ENCODE data around the gene ARID1A.

The ARID1A gene

DNA sequence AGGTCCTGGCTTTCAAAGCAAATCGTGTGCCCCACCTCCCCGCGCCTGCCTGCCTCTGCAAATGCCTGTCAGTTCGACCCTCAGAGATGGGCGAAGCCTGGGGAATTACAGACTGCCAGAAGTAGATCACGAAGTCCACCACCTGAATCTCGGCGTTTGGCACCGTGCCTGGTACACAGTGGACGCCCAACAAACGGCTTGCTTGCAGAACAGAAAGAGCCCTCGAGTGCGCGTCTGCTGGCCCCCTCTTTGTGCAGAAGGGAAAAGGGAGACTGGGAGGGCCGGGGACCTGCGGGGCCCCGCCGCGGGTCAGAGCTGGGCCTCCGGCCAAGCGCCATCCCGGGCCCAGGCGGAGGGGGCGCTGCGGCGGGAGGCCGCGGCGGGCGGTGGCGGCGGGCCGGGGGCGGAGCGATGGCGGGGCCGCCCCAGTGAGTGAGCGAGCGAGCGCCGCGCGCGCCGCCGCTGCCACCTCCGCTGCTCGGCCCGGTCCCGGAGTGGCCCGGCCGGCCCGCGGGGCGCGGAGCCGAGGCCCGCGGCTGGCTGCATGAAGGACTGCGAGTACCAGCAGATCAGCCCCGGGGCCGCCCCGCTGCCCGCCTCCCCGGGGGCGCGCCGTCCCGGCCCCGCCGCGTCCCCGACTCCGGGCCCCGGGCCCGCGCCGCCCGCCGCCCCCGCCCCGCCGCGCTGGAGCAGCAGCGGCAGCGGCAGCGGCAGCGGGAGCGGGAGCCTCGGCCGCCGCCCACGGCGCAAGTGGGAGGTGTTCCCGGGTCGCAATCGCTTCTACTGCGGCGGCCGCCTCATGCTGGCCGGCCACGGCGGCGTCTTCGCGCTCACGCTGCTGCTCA is 130.7 kb downstream of the ARID1A start, which contains the start of gene ZDHHC18:
ZDHHC18 (plus strand) TSS at position 428 of the 845 bp plus-strand sequence; CDS start at position 545, 117 bp downstream.
- DNase-seq (ENCODE audit: low spot score) (peak; percentile 23), FAIRE-seq (no peak)

- DNase-seq (ENCODE audit: low spot score) (no peak), FAIRE-seq (no peak)
Measured at GRCh38 chr1:26827106-26827604, 131.3 kb downstream of the ARID1A start.

DNA sequence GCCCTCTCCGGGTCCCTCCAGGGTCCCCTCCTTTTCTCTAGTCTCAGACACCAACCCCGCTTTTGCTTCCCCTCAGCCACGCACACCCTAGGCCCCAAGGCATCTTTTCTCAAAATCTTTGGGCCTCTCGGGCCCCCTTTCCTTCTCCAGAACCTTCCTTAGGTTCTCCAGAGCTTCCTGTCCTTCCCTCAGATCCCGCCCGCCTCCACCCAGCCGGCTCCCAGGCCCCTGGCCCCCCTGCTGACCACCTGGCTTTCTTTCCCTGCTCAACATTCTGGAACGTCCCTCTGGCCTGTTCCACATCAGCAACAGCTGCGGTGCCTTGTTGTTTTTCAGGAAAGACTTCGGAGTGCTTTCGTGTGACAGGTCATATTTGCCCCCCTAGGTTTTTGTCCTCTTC is 131.8 kb downstream of the ARID1A start:
- no peak for FAIRE-seq
- no peak for DNase-seq (ENCODE audit: low spot score)

GRCh38 chr1:26828411-26828991 is 132.7 kb downstream of the ARID1A start:
- no peak for FAIRE-seq

DNA sequence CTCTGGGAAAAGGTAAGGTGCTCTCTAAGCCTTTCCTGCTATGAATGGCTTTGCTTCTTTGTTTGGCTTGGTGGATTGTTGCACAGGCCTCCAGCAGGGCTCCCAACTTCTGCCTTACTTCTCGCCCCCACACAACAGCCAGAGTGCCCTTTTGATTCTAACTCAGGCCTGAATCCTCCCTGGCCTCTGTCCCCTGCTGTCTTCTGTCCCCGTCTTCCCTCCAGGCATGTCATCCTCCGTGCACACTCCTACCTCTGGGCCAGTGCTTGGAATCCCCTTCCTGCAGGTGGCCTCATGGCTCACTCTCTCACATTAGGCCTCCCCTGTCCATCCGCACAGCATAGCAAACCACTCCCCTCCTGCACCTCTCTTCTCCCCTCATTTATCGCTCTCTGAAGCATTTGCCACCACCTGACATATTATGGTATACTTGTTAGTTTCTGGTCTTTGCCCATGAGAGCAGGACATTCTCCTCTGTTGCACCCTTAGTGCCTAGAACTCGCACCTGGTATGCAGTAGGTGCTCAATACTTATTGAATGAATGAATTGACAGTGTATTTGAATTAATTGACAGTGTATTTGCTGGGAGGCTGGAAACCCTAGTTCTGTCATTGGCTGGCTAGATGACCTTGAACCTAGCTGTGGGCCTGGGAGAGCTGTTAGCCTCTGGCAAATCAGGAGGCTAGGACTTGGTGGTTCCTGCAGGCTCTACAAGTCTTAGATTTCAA is 133.5 kb downstream of the ARID1A start:
- DNase-seq (ENCODE audit: low spot score) (no peak), FAIRE-seq (no peak)

More at GRCh38 chr1:26828411-26828991, 132.7 kb downstream of the ARID1A start:
- no peak for DNase-seq (ENCODE audit: low spot score)

GRCh38 chr1:26831059-26831458 is 135.2 kb downstream of the ARID1A start:
- DNase-seq (ENCODE audit: low spot score) (no peak), FAIRE-seq (no peak)
